ENCODE measurements around the gene SLC25A23. TPM values are rescaled to one million over a fixed set of nuclear protein-coding genes. Genes with fewer than 3 reads are reported as not detected.
A peak's percentile ranks its signal among the peaks of the same experiment; 100 is the strongest.

The SLC25A23 gene
- total RNA-seq, 4 donors from 2014 or later = 111 to 328 (median 240) TPM

- peaks cover 81% of the 10 kb centered on the region for H3K27me3 ChIP-seq
- H3K9me3 ChIP-seq = no peaks in the 10 kb centered on the region
- no peak for ATAC-seq
- no peak overlapping the region for H3K4me3 ChIP-seq
- H3K4me1 ChIP-seq = peaks cover 0 to 20% (median 8%) of the 10 kb centered on the region in 3 donors
- TF ChIP-seq POLR2A (IDR thresholded peaks at IDR 0.05) = no peak
- no peak for TF ChIP-seq EP300 (IDR thresholded peaks at IDR 0.05)
- no peak for TF ChIP-seq POLR2AphosphoS5 (IDR thresholded peaks at IDR 0.05)
- TF ChIP-seq CTCF (IDR thresholded peaks at IDR 0.05) = no peak
- no peaks in the 10 kb centered on the region for H3K36me3 ChIP-seq
- WGBS, 2 donors (ENCODE audit: low coverage in 1 of 2) = 60% methylated on average over 1 of the region's 7 CpGs; no CpG with 5 or more reads in 1 of the 2 donors
- H3K27ac ChIP-seq = no peak overlapping the region
These were observed 20.3 kb upstream of the SLC25A23 start for GRCh38 chr19:6479836-6480398.

GRCh38 chr19:6478815-6479214 lies 19.2 kb upstream of the SLC25A23 start:
- Histone ChIP-seq H3K36me3 (no peaks in the 10 kb centered on the region), H3K4me1 (peaks cover 0 to 20% (median 8%) of the 10 kb centered on the region in 3 donors), H3K9me3 (no peaks in the 10 kb centered on the region), H3K27ac (no peak overlapping the region), H3K4me3 (no peak overlapping the region), H3K27me3 (peaks cover 90% of the 10 kb centered on the region)
- ATAC-seq = no peak
- TF ChIP-seq POLR2A (IDR thresholded peaks at IDR 0.05) (no peak), POLR2AphosphoS5 (IDR thresholded peaks at IDR 0.05) (no peak), CTCF (IDR thresholded peaks at IDR 0.05) (no peak), EP300 (IDR thresholded peaks at IDR 0.05) (no peak)
- 96% methylated on average over 5 of the region's 13 CpGs; no CpG with 5 or more reads in 1 of the 2 donors for WGBS, 2 donors (ENCODE audit: low coverage in 1 of 2)

- TF ChIP-seq POLR2A (IDR thresholded peaks at IDR 0.05) (no peak), POLR2AphosphoS5 (IDR thresholded peaks at IDR 0.05) (no peak), CTCF (IDR thresholded peaks at IDR 0.05) (no peak), EP300 (IDR thresholded peaks at IDR 0.05) (no peak)
- ATAC-seq = no peak
- peak overlapping the region in 1 of 2 donors; percentile 28 for H3K4me3 ChIP-seq
These were observed 17.4 kb upstream of the SLC25A23 start for GRCh38 chr19:6476896-6477431.

GRCh38 chr19:6476155-6476895 lies 16.7 kb upstream of the SLC25A23 start:
- WGBS, 2 donors (ENCODE audit: low coverage in 1 of 2) = 13% methylated on average over 10 of the region's 33 CpGs; no CpG with 5 or more reads in 1 of the 2 donors
- TF ChIP-seq POLR2A (IDR thresholded peaks at IDR 0.05) = no peak
- no peak for TF ChIP-seq POLR2AphosphoS5 (IDR thresholded peaks at IDR 0.05)
- TF ChIP-seq EP300 (IDR thresholded peaks at IDR 0.05) = no peak
- H3K36me3 ChIP-seq = no peaks in the 10 kb centered on the region
- H3K27me3 ChIP-seq = peaks cover 80% of the 10 kb centered on the region
- H3K9me3 ChIP-seq = no peaks in the 10 kb centered on the region
- ATAC-seq = peak; percentile 52
- peak overlapping the region in 1 of 2 donors; percentile 28 for H3K4me3 ChIP-seq
- H3K4me1 ChIP-seq = peaks cover 0 to 20% (median 8%) of the 10 kb centered on the region in 3 donors
- H3K27ac ChIP-seq = no peak overlapping the region

More at GRCh38 chr19:6476896-6477431, 17.4 kb upstream of the SLC25A23 start:
- Histone ChIP-seq H3K4me1 (peaks cover 0 to 20% (median 8%) of the 10 kb centered on the region in 3 donors), H3K9me3 (no peaks in the 10 kb centered on the region), H3K27ac (no peak overlapping the region), H3K27me3 (peaks cover 87% of the 10 kb centered on the region), H3K36me3 (no peaks in the 10 kb centered on the region)
- no CpG with 5 or more reads among the region's 29 CpGs for WGBS, 2 donors (ENCODE audit: low coverage in 1 of 2)

- Histone ChIP-seq H3K9me3 (no peaks in the 10 kb centered on the region), H3K27me3 (peaks cover 72% of the 10 kb centered on the region), H3K27ac (no peak overlapping the region), H3K36me3 (no peaks in the 10 kb centered on the region), H3K4me3 (no peak overlapping the region), H3K4me1 (peaks cover 0 to 20% (median 8%) of the 10 kb centered on the region in 3 donors)
- ATAC-seq = no peak
- no peak for TF ChIP-seq CTCF (IDR thresholded peaks at IDR 0.05)
- no peak for TF ChIP-seq POLR2A (IDR thresholded peaks at IDR 0.05)
- TF ChIP-seq POLR2AphosphoS5 (IDR thresholded peaks at IDR 0.05) = no peak
- TF ChIP-seq EP300 (IDR thresholded peaks at IDR 0.05) = no peak
- WGBS, 2 donors (ENCODE audit: low coverage in 1 of 2) = 6% methylated on average over 2 of the region's 52 CpGs; no CpG with 5 or more reads in 1 of the 2 donors
These were observed 15.9 kb upstream of the SLC25A23 start for GRCh38 chr19:6475321-6476108.
